ENCODE data around the gene HLA-DMB.

- TF ChIP-seq, protein P1, sequence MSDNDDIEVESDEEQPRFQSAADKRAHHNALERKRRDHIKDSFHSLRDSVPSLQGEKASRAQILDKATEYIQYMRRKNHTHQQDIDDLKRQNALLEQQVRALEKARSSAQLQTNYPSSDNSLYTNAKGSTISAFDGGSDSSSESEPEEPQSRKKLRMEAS (IDR thresholded peaks at IDR 0.05) = no peak
- TF ChIP-seq CTCF (IDR thresholded peaks at IDR 0.05 in 2 of 3, conservative IDR thresholded peaks at IDR 0.05 in 1 of 3; ENCODE audit: borderline replicate concordance in 1 of 3, insufficient read depth in 1 of 3, low read depth in 2 of 3, low read length in 2 of 3) (no peak), POLR2AphosphoS5 (IDR thresholded peaks at IDR 0.05; ENCODE audit: low read depth, low read length) (no peak), ZBTB33 (IDR thresholded peaks at IDR 0.05; ENCODE audit: extremely low read depth, insufficient replicate concordance, low read length) (no peak), SRF (IDR thresholded peaks at IDR 0.05; ENCODE audit: low read depth) (no peak), ZNF274 (IDR thresholded peaks at IDR 0.05; ENCODE audit: low read depth, low read length) (no peak), YY1 (IDR thresholded peaks at IDR 0.05; ENCODE audit: extremely low read depth, insufficient replicate concordance, low read depth, low read length) (no peak), EZH2 (IDR thresholded peaks at IDR 0.05) (no peak), POLR2A (IDR thresholded peaks at IDR 0.05; ENCODE audit: borderline replicate concordance, extremely low read depth, insufficient read depth, insufficient read length) (no peak), SIN3A (IDR thresholded peaks at IDR 0.05; ENCODE audit: low read depth) (no peak), EZH2phosphoT487 (IDR thresholded peaks at IDR 0.05; ENCODE audit: borderline replicate concordance) (no peak), ZFX (IDR thresholded peaks at IDR 0.05) (no peak), REST (IDR thresholded peaks at IDR 0.05; ENCODE audit: low read depth) (no peak)
- TF ChIP-seq, protein P2, sequence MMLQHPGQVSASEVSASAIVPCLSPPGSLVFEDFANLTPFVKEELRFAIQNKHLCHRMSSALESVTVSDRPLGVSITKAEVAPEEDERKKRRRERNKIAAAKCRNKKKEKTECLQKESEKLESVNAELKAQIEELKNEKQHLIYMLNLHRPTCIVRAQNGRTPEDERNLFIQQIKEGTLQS (IDR thresholded peaks at IDR 0.05) = no peak
Measured at GRCh38 chr6:32977953-32978324, 37.1 kb upstream of the HLA-DMB start.
